Activated CD4-positive, alpha-beta T cell treated with anti-CD3 and anti-CD28 coated beads, Interleukin-2, amount 50 U/mL, for 16 hours (primary cell): ENCODE measurements around the gene MYO18B.

ENCODE experiments used
- DNase-seq: peaks from one replicate; pipeline ENCODE4 v3.0.0-alpha.2; 2020

Gene MYO18B

GRCh38 chr22:26056455-26057200 lies 314.6 kb downstream of the MYO18B start:
- no peak for DNase-seq

DNA sequence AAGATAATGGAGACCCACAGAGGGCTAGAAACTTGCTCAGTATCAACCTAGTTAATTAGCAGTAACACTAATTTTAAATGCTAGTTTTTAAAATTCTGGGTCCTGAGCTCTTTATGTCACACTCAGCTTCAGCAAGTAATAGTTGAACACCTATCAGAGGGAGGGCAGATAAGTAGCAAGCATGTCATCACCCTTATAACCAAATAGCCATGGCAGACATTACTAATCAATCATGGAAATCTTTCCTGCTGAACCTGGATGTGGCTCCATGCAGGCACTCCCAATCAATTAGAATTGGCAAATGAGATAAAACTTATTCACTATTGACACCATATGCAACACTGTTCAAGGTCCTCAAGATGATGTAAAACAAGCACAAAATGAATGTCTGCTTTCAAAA lies 315.7 kb downstream of the MYO18B start:
- no peak for DNase-seq

DNA sequence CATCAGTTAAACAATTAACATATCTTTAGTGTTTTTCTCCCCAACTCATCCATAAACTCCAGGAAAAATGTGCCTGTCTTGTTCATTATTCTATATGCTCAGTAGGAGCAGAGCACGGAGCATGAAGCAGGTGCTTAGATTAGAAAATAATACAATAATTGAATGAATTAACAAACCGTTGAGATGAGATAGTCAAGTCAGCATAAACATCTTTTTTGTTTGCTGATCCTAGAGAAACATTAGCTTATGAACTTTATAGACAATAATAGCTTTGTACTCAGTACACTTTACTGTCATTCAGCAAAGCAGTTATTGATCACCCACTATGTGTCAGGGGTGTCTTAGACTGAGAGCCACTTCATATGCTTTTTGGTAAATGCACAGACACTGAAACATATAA lies 322.1 kb downstream of the MYO18B start:
- no peak for DNase-seq

GRCh38 chr22:26065847-26066246 lies 323.9 kb downstream of the MYO18B start:
- no peak for DNase-seq

GRCh38 chr22:26066534-26066933 lies 324.5 kb downstream of the MYO18B start:
- no peak for DNase-seq

DNA sequence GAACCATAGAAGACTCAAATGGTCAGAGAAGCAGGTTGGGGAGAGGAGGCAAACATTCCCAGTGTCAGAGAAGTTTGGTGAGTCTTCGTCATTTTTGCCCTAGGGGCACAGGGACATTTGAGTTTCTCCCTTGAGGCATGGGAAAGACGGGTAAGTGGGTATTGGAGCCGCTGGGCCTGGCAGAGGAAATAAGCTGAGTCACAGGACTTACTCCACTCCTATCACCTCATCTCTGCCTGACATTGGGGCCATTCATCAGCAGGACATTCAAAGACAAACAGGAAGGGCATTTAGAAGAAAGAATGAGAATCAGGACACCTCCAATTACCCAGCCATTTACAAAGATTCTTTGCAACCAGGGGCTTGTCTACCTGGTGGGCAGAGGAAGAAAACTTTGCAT lies 326.6 kb downstream of the MYO18B start:
- no peak for DNase-seq

- DNase-seq = no peak
Observed at GRCh38 chr22:26072621-26073020, 330.6 kb downstream of the MYO18B start.

DNA sequence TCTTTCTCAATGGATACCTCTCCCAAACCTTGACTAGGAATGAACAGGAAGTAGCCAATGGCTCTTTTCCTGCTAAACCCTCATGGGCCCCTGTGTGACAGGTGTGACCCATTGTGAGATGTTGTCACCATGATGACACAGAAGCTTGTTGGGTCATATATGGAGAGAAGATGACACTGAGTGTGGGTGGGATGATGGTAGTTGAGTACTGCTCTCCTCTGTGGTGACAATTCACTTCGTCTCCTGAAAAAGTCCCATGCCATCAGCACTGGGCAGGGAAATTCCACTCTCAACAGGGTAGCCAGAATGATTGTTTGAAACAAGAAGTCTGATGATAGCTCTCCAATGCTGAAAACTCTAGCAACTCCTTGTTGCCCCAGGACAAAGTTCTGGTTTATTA lies 333.3 kb downstream of the MYO18B start:
- DNase-seq = no peak

DNA sequence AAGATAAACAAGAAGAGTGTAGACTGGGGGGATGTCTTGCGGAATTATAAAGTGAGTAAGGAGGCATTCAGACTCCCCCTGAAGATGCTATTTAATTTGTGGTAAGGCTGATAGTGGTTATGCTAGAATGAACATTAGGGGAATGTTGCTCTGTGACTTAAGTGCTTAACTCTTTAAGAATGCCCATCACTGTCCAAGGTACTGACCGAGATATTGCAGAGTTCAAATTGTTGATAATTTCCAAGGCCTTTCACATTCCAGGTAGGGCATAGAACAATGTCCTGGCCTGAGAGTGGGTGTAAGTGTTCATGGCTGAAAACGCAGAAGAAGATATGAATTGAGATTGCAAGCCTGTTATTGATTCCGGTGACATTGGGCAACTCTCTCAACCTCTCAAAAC lies 337.0 kb downstream of the MYO18B start:
- DNase-seq = no peak
